Stimulated activated CD8-positive, alpha-beta memory T cell treated with anti-CD3 and anti-CD28 coated beads, Interleukin-7, amount 100 ng/mL, for 24 hours (primary cell): ENCODE measurements around the gene HOXB2.
"Not testable (repeated sequence)": the region's sequence is repeated elsewhere in the genome, so short reads cannot be mapped to it uniquely, and the experiment has no call there.

ENCODE experiments used
- DNase-seq: peaks from one replicate; pipeline ENCODE4 v3.0.0-alpha.2; 2020; ENCODE audit warnings: low read depth

The HOXB2 gene

DNA sequence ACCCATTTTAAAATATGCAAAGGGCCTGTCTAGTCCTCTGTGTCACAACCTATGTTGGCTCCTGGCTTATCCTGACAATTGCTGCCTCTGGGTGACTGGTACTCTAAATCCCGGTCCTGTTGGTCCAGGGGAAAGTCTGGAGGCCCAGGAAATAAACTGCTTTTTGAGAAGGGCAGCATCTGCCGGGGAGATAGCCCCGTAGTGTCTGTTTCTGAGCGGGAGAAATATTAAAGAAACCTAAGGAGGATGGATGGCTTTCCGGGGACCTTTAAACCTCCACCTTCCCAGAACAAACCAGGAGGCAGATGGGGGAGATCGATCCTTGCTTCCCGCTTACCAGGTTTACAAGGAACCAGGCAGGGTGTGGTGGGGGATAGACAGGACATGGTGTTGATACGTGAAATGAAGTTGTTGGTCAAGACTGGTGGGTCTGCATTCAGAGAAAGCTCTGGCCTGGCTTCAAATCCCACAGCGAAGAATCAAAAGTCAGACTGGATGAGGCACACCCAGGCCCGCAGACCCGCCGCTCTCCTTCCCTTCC is 3.8 kb downstream of the HOXB2 start:
- no peak for DNase-seq

DNA sequence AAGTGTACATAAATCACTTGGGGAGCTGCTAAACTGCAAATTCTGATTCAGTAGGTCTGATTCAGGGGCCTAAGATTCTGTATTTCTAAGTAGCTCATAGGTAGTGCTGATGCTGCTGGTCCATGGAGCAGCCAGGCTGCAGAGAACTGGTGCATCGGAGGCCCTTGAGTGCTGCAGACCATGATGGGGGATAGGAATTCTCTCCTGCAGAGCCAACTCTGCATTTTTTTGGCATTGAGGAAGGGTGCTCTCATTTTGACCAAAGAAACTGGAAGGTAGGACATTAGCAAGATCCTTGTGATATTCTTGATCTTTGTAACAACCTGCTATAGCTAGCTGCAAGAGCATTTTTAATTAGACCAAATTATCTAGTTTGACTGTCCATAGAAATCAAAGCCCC is 4.7 kb downstream of the HOXB2 start:
- no peak for DNase-seq

DNA sequence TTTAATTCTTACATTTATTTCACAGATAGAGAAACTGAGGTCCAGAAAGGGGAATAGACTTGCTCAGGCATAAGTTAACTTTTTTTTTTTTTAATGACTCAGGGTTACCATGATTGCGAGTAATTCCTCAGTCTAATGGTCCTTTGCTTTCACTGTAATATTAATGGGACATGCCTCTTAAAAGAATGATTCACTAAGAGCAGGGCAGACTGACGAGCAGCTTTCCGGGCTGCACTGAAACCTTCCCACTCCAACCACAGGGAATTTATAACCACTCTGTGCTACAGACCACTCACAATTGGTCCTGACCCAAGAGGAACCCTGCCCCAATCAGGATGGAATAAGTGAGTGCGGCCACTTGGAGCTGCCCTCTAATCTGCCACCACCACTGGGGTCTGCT is 5.7 kb downstream of the HOXB2 start:
- DNase-seq: no peak

DNA sequence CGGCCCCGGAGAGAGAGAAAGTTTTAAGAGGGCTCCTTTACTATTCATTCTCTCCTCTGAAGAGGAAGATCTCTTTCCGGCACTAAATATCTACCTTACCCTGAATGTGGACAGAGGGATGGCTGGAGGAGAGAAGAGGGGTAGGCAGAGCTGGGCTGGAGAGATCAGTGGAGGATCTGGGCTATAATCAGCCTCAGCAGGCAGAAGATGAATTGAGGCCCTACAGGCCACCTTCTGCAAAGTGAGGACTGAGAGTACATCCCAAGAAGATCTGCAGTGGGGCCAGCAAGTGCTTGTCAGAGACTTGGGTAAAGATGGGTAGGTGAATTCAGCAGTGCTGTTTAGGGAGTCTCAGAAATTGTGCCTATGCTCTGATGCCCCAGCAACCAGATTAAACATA is 7.6 kb downstream of the HOXB2 start:
- no peak for DNase-seq

DNA sequence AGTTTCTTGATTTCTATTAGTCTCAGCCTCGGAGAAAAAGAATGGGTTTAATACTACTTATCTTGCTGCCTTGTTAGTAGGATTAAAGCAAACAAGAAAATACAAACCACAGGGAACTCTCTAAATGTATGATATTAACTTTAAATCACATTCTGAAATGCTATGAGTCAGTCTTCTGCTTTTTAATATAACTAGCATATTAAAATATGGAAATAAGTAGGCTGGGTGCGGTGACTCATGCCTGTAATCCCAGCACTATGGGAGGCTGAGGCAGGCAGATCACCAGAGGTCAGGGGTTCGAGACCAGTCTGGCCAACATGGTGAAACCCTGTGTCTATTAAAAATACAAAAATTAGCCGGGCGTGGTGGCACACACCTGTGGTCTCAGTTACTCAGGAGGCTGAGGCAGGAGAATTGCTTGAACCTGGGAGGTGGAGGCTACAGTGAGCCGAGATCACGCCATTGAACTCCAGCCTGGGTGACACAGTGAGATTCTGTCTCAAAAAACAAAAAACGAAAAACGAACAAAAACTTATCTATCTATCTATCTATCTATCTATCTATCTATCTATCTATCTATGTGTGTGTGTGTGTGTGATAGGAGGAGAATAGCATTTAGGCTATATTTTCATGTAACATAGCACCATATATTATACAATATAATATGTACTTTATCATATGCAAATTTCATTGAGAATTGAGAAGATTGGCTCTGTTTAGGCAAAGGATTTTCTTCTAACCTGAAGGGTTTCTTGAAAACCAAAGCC is 8.9 kb downstream of the HOXB2 start:
- DNase-seq: not testable (repeated sequence)

DNA sequence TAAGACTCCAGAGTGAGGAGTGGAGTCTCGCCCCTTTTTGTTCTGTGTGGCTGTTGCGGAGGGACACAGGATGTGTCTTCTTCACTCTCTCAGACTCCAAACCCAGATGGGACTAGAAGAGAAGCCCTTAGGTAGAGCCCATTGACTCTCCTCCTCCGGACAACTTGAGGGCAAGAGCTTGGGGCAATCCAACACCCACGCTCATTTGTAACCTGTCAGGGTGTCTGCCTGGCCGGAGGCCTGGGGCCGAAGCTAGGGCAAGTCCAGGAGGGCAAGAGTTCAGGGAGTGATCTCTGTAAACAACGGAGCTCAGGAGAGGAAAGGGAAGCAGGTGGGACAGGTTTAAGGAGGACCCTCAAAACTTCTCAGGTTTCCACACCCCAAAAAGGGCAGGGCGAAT is 12.6 kb downstream of the HOXB2 start:
- no peak for DNase-seq

DNA sequence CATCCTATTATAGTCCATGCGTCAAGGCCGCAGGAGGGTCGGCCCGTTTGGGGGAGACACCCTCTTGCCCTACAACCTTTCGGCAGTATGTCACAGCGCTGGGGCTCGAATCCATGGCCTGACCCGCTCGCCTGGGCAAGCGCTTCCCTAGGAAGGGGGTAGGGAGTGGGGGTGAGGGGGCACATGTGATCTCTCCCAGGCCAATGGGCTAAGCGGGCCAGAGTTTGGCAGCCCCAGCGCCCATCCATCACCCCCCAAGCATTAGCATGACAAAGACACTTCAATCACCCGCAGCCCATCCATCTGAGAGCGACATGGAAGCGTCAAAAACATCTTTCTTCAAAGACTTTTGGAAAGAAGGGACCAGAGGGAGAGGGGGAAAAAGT is 14.0 kb downstream of the HOXB2 start, which contains the start of gene HOXB1:
Gene HOXB1, minus strand, starts transcription at position 125 of the 386 bp plus-strand sequence. Its CDS starts 107 bp downstream, at position 18.
- DNase-seq: no peak

DNA sequence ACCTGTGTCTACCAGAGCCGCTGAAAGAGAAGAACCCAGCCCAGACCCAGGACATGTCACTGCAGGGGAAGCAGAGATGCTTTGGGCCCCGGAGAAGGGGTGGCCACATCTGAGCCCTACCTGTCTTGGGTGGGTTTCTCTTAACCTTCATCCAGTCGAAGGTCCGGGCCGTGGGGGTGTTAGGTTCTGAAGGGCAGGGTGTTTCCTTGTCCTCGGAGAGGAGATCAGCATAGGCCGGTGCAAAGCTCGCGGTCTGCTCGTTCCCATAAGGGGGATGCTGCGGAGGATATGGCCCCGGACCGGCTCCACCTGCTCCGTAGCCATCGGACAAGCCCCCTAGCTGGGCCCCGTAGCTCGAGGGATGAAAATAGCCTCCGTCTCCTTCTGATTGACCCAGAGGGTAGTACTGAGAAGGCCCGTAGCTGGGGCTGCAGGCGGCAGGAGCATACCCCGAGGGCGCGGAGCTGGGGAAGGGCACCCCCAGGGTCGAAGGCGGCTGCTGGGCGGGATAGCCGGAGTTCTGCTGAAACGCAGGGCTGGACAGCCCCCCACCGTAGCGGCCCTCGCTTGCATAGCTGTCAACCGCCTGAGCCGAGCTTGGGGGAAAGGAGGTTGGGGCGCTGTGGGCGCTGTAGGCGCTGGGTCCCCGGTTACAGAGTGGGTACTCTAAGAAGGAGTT is 14.6 kb downstream of the HOXB2 start:
- no peak for DNase-seq

DNA sequence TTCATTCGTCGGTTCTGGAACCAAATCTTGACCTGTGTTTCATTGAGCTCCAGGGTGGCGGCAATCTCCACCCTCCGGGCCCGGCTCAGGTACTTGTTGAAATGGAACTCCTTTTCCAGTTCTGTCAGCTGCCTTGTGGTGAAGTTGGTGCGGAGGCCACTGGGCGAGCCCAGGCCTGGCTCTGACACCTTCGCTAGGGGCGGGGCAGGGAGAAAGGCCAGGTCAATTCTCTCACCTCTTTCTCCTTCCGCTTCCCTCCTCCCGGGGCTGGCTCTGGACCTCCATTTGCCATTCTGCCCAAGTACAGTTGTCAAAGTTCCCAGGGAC is 15.3 kb downstream of the HOXB2 start:
- no peak for DNase-seq

DNA sequence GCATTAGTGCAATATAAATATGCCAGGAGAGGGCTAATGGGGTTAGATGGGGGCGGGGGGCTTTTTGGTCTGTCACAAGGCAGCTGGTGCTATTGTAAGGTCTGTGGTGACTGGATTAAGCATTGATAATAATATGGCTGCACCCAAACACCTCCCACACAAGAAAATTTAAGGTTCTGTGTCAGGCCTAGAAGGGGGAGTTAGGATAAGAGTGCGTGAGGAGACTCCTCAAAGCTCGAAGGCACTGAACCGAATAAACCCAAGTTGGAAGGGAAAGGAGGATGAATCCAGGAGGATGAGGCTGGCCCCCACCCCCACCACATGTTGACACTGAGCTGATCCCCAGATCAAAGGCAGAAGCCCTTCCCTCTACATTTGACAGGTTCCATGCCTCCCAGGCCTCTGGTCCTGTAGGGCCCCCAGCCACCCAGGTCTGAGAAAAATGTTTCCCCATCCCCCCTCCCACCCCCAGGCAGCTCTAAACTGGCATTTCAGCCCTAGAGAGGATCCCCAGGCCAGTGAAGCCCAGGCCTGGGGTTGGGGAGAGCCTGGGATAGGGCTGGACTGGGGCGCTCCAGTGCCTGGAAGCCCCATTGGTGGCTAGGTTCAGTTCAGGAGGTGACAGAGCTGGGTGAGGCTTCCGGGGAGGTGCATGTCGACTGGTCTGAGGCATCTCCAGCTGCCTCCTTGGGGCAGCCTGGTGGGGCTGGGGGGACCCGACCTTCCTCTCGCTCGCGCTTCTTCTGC is 15.8 kb downstream of the HOXB2 start:
- DNase-seq: no peak

DNA sequence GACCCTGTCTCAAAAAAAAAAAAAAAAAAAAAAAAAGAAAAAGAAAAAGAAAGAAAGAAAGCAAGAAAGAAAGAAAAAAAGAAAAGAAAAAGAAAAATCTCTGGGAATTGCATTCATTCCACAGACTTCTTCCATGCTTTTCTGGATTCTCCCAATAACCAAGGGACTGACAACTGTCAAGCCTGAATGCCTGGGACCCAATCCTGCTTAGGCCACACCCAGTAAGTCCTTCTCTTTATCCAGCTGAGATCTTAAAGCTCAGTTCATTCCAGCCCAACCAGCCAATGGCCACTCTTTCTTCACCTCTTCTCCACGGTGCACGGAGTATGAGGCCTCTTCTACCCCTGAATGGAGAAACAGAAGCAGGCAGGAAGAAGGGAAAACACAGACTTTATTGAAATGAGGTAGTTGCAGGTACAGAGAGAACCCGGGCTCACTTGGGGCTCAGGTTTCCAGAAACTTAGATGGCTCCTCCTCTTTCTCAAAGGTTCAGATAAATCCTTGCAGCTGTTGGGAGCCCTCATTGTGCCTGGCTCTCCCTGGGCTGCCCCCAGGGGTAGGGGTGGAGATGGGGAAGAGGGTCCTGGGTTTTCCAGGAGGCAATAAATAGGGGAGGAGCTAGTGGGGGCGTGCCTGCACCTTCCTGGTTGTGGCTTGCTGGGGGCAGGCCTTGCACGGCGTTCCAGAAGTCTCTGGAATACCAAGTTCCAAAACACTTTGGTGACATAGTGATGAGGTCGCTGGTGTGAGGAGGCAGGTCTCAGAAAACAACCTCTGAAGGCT is 16.6 kb downstream of the HOXB2 start:
- no peak for DNase-seq

DNA sequence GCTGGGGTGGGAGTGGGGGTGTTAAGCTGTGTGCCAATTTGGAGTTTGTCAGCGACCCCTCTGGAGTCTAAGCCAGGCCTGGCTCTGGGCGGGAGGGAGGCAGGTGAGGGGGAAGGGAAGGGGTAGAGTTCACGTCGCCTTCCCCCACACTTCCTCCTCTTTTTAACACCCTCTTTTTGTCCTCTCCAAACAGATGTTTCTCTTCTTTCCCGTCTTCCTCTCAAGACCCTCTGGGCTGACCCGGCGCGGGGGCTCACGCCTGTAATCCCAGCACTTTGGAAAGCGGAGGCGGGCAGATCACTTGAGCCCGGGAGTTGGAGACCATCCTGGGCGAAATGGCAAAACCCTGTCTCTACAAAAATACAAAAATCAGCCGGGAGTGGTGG is 17.4 kb downstream of the HOXB2 start:
- no peak for DNase-seq

DNA sequence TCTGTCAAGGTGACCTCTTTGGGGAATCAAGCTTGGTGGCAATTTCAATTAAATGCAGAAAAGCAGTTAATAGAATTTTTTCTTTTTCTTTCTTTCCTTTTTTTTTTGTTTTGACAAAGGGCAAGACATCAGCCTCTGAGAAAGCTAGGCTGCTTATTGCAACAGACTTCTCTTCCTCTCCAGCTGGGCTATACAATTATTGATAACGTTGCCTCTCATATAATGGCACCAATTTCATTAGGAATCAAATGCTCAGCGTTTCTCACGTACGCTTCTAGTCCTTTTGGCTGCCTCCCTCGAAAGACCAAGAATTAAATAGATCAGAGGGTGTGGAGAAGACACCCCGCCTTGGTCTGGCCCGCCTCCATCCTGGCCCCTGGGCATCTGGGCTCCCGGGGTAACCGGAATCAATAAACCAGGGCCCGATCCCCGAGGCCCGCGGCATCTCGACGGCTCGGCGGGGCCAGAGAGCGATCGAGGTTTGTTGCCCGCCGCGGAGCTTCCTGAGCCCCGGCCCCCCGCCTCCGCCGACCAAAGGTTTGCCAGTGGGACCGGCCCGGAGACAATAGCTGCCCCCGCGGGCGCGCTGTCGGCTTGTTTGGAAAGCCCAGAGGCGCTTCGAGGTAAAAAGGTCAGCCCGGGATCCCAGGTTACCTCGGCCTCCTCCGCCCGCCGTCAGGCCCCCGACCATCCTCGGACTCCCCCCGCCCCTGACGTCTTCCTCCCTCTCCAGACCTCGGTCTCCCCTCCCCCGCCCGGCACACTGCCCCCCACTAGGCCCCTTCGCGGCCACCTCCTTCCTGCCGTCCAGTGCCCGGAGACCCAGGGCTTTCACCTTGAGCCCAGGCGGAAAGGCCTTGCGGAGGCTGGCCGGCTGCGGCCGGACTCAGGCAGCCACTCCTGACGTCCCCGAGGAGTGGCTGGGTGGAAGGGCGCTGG is 18.0 kb downstream of the HOXB2 start:
- no peak for DNase-seq

DNA sequence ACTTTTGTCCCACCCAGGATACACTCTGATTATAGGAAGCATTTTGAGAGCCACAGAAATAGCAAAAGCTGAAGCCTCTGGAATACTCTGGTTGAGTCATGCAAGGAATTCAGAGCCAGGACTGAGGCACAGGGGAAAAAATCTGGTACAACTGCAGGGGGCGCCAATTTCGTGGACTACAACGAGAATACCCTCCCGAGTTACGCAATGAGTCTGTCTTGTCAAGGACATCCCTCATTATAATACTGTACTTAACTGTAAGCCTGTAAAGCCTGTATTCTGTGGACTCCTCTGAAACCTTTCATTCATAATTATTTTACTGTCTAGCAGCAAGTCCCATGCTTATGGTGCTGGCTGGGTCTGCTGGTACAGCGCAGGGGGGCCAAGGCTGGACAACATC is 21.9 kb downstream of the HOXB2 start:
- DNase-seq: no peak

DNA sequence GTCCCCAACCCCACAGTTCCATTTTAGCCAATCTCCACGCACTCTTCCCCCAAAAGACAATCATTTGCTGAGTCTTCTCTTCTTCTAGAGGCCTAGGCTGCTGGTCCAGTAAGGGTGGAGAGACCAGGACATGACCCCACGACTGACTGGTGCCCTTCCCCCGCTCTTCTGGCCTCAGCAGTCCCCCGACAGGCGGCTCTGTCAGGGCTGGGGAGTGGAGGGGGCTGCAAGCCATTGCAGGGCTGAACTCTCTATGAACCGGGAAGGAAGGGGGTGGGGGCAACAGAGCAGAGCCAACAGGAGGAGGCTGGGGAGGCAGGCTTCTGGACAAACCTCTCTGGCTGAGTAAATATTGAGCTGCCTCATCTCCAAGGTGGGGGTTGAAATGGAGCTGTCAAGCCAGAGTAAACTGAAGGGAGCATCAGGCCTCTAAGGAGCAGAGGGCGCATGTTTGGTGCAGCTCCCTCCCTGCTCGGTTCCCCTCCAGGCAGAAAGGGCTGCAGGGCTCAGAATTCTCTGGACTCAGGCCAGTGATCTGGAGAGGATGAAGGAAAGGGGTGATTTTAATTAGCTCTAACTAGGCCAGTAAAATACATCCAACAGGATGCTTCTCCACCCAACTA is 22.8 kb downstream of the HOXB2 start:
- no peak for DNase-seq

DNA sequence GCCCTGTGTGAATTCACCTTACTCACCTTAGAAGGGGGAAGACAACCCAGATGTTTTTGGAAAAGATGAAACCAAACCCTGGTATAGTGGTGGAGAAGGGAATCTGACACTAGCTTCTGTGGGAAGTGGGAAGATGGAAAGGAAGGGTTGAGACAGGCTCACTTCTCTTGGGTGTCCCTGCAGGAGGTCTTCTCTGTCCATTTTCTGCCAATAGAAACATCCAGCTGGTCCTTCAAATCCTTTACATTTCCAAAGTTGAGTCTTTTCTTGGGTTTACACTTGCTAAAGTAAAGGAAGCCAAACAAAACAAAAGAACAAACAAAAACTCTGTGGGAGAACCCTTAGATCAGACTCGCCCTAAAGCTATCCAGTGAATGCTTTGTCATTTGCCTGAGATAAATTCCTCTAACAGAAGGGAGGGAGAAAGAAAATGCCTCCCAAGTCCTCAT is 24.3 kb downstream of the HOXB2 start:
- DNase-seq: no peak

DNA sequence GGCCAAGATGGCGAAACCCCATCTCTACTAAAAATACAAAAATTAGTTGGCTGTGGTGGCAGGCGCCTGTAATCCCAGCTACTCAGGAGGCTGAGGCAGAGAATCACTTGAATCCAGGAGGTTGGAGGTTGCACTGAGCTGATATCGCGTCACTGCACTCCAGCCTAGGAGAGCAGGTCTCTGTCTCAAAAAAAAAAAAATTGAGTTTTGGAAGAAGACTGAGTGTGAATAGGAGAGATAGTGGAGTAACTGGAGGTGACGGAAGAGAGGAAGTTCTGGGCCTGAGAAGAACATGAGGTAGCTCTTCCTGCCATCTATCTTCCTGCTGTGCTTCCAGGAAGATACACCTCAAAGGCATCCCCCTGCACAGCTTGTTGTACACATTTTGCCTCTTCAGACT is 25.5 kb downstream of the HOXB2 start:
- DNase-seq: no peak

DNA sequence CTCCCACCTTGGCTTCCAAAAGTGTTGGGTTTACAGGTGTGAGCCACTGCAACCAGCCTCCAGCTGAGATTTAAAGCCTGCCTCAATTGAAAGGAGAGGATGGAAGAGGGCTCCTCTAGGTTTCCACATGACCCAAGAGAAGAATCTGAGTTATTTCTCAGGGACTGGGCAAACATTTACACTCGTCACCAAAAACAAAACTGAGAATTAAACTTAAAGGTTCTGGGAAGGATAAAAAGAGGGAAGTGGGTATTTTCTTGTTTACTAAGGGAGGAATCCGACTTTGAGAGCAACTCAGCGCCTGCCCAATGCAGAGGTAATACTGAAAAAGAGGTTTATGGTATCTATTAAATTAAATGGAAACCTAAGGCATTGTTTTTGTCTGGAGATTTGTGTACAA is 27.4 kb downstream of the HOXB2 start:
- DNase-seq: no peak

DNA sequence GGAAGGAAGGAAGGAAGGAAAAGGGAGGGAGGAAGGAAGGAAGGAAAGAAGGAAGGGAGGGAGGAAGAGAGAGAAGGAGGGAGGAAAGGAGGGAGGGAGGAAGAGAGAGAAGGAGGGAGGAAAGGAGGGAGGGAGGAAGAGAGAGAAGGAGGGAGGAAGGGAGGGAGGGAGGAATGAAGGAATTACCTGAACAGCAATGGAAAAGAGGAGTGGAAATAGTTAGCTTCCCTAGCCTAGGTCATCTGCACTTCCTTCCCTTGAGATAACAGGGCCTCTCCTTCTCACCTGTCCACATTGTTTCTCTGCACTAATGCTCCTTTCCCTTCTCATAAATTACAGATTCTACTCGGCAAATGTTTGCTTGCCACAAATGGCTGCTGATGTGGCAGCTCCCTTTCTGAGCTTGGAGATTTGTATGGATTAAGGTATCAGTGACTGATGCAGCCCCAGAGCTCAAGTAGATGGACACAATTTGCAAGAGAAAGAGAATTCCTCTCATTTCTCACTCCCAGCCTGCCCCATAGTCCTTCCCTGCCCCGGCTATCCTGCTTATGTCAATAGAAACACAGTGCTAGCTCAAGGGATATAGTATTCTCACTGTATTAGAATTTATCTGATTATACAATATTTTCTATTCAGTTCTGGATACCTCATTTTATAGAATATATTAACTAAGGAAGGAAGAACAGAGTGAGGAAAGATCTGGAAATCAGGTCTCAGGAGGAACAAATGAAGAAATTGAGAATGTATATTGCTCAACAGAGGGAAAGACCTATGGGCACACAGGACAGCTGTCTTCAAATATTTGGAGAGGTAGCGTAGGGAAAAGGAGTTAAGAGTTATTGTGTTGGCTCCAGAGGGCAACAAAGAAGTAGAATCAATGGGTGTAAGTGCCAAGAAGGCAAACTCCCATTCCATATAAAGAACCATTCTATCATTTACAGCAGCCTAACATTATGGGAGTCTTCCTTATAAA is 28.7 kb downstream of the HOXB2 start:
- DNase-seq: no peak
